ENCODE results near the gene EFCAB8.
"Not testable (repeated sequence)": the region's sequence is repeated elsewhere in the genome, so short reads cannot be mapped to it uniquely, and the experiment has no call there.

Gene EFCAB8

DNA sequence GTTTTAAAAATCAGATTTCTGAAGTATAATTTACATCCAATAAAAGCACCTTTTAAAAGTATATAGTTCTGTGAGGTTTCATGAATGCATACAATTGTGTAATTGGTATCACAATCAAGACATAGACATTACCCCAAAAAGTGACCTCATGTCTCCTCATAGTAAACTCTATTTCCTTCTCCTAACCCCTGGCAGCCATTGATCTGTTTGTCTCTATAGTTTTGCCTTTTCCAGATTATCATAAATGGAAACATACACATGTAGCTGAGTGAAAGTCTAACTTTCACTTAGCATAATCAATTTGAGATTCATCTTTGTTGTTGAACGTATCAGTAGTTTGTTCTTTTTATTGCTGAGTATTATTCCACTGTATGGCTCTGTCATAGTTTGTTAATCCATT lies 87.9 kb downstream of the EFCAB8 start:
- H2BK120ac ChIP-seq (ENCODE audit: insufficient read depth, low read length, poor library complexity) = no peak overlapping the region
- H3K79me1 ChIP-seq (ENCODE audit: low read length) = no peaks in the 10 kb centered on the region
- H4K91ac ChIP-seq (ENCODE audit: low read depth, low read length) = no peak overlapping the region
- no peaks in the 10 kb centered on the region for H3K79me2 ChIP-seq (ENCODE audit: control insufficient read depth, insufficient read depth, low read length, poor library complexity)
- WGBS (ENCODE audit: extremely low coverage, insufficient coverage, insufficient read length) = no CpG with 5 or more reads among the region's 1 CpG
- H3K9me3 ChIP-seq (ENCODE audit: insufficient read depth, low read depth, low read length) = no peaks in the 10 kb centered on the region
- no peak overlapping the region for H3K4ac ChIP-seq (ENCODE audit: low read depth, low read length)
- DNase-seq = no peak
- no peak overlapping the region for H3K4me2 ChIP-seq (ENCODE audit: low read length)
- H3K9ac ChIP-seq (ENCODE audit: low read length) = no peak overlapping the region
- no peak overlapping the region for H3K18ac ChIP-seq (ENCODE audit: low read length)
- H4K12ac ChIP-seq (ENCODE audit: low read depth, low read length) = no peak overlapping the region
- no peaks in the 10 kb centered on the region for H3K27me3 ChIP-seq (ENCODE audit: insufficient read depth, low read length)
- H2AK5ac ChIP-seq (ENCODE audit: low read length) = no peak overlapping the region
- H3K23ac ChIP-seq (ENCODE audit: low read length) = no peak overlapping the region
- H3K4me1 ChIP-seq (ENCODE audit: control insufficient read depth in 1 of 2, insufficient read depth in 2 of 2, low read length in 2 of 2) = peaks cover 3% of the 10 kb centered on the region in 2 experiments
- H4K8ac ChIP-seq (ENCODE audit: low read depth, low read length) = no peak overlapping the region
- no peak overlapping the region for H2AFZ ChIP-seq (ENCODE audit: insufficient read depth, low read length, poor library complexity)
- H3K36me3 ChIP-seq (ENCODE audit: control insufficient read depth in 1 of 2, insufficient read depth in 2 of 2, low read length in 2 of 2) = no peaks in the 10 kb centered on the region
- no peak overlapping the region for H2BK12ac ChIP-seq (ENCODE audit: low read length)
- no peak overlapping the region for H2BK5ac ChIP-seq (ENCODE audit: low read depth, low read length, poor library complexity)
- H3K14ac ChIP-seq (ENCODE audit: low read length) = no peak overlapping the region
- H3K4me3 ChIP-seq (ENCODE audit: low read depth, low read length) = no peak overlapping the region
- H3K27ac ChIP-seq (ENCODE audit: low read depth, low read length) = no peak overlapping the region

DNA sequence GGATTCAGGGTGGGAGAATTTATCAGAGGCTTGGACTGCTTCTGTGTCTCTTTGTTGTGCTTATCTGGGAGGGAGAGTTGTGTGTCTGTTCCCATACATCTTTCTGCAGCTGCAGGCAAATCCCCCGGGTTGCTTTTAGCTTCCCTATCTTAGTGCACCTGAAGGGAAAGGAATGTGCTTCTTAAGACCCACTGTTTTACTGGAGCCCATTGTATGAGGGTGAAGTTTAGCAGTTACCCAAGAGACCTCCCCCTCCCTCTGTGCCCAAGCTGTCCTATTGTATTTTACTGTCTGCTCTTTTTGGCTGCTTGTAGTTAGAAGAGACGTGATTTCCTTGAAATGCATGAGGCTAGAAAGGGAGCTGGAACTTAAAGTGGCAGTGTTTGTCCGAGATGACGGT lies 91.8 kb downstream of the EFCAB8 start:
- H3K4ac ChIP-seq (ENCODE audit: low read depth, low read length); H2BK5ac ChIP-seq (ENCODE audit: low read depth, low read length, poor library complexity); H4K8ac ChIP-seq (ENCODE audit: low read depth, low read length); H2BK120ac ChIP-seq (ENCODE audit: insufficient read depth, low read length, poor library complexity); H3K36me3 ChIP-seq (ENCODE audit: control insufficient read depth in 1 of 2, insufficient read depth in 2 of 2, low read length in 2 of 2); H3K4me2 ChIP-seq (ENCODE audit: low read length); H2AK5ac ChIP-seq (ENCODE audit: low read length); H3K27me3 ChIP-seq (ENCODE audit: insufficient read depth, low read length); DNase-seq; H2AFZ ChIP-seq (ENCODE audit: insufficient read depth, low read length, poor library complexity); H3K9ac ChIP-seq (ENCODE audit: low read length); H2BK12ac ChIP-seq (ENCODE audit: low read length); H3K23ac ChIP-seq (ENCODE audit: low read length); H3K18ac ChIP-seq (ENCODE audit: low read length); H3K4me3 ChIP-seq (ENCODE audit: low read depth, low read length); H4K12ac ChIP-seq (ENCODE audit: low read depth, low read length); H3K27ac ChIP-seq (ENCODE audit: low read depth, low read length); H3K9me3 ChIP-seq (ENCODE audit: insufficient read depth, low read depth, low read length); H3K79me2 ChIP-seq (ENCODE audit: control insufficient read depth, insufficient read depth, low read length, poor library complexity); H3K14ac ChIP-seq (ENCODE audit: low read length); H3K79me1 ChIP-seq (ENCODE audit: low read length); H4K91ac ChIP-seq (ENCODE audit: low read depth, low read length); H3K4me1 ChIP-seq (ENCODE audit: control insufficient read depth in 1 of 2, insufficient read depth in 2 of 2, low read length in 2 of 2): not testable (repeated sequence)
- WGBS (ENCODE audit: extremely low coverage, insufficient coverage, insufficient read length) = no CpG with 5 or more reads among the region's 4 CpGs

DNA sequence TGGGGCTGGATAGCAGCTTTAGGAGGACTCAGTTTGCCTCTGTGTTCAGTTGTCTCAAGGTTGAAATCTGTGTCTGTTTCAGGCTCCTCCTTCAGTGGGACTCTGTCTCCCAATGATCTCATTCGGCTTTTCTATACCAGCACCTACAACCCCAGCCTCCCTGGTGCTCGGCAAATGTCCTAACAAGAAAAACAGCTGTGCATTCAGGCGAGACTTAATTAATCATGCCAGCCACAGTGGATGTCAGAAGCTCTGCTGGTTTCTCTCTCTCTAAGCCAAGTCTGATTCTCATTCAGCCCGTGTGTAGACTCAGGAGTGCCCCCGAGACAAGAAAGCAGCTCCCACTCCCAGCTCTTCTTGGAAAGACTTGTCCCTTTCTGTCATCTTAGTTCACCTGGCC lies 98.7 kb downstream of the EFCAB8 start:
- H3K23ac ChIP-seq (ENCODE audit: low read length) = no peak overlapping the region
- DNase-seq = no peak
- H3K79me2 ChIP-seq (ENCODE audit: control insufficient read depth, insufficient read depth, low read length, poor library complexity) = no peaks in the 10 kb centered on the region
- no peak overlapping the region for H3K4me3 ChIP-seq (ENCODE audit: low read depth, low read length)
- no peak overlapping the region for H2BK12ac ChIP-seq (ENCODE audit: low read length)
- H3K79me1 ChIP-seq (ENCODE audit: low read length) = no peaks in the 10 kb centered on the region
- H3K27ac ChIP-seq (ENCODE audit: low read depth, low read length) = no peak overlapping the region
- H4K12ac ChIP-seq (ENCODE audit: low read depth, low read length) = no peak overlapping the region
- H3K14ac ChIP-seq (ENCODE audit: low read length) = no peak overlapping the region
- H4K91ac ChIP-seq (ENCODE audit: low read depth, low read length) = no peak overlapping the region
- H2AK5ac ChIP-seq (ENCODE audit: low read length) = no peak overlapping the region
- H3K9ac ChIP-seq (ENCODE audit: low read length) = no peak overlapping the region
- no CpG with 5 or more reads among the region's 5 CpGs for WGBS (ENCODE audit: extremely low coverage, insufficient coverage, insufficient read length)
- no peak overlapping the region for H2BK120ac ChIP-seq (ENCODE audit: insufficient read depth, low read length, poor library complexity)
- no peak overlapping the region for H3K4ac ChIP-seq (ENCODE audit: low read depth, low read length)
- no peak overlapping the region for H2BK5ac ChIP-seq (ENCODE audit: low read depth, low read length, poor library complexity)
- H2AFZ ChIP-seq (ENCODE audit: insufficient read depth, low read length, poor library complexity) = no peak overlapping the region
- no peaks in the 10 kb centered on the region for H3K4me1 ChIP-seq (ENCODE audit: control insufficient read depth in 1 of 2, insufficient read depth in 2 of 2, low read length in 2 of 2)
- no peaks in the 10 kb centered on the region for H3K27me3 ChIP-seq (ENCODE audit: insufficient read depth, low read length)
- H3K36me3 ChIP-seq (ENCODE audit: control insufficient read depth in 1 of 2, insufficient read depth in 2 of 2, low read length in 2 of 2) = no peaks in the 10 kb centered on the region
- H3K4me2 ChIP-seq (ENCODE audit: low read length) = no peak overlapping the region
- H4K8ac ChIP-seq (ENCODE audit: low read depth, low read length) = no peak overlapping the region
- H3K9me3 ChIP-seq (ENCODE audit: insufficient read depth, low read depth, low read length) = peaks cover 4% of the 10 kb centered on the region
- no peak overlapping the region for H3K18ac ChIP-seq (ENCODE audit: low read length)

DNA sequence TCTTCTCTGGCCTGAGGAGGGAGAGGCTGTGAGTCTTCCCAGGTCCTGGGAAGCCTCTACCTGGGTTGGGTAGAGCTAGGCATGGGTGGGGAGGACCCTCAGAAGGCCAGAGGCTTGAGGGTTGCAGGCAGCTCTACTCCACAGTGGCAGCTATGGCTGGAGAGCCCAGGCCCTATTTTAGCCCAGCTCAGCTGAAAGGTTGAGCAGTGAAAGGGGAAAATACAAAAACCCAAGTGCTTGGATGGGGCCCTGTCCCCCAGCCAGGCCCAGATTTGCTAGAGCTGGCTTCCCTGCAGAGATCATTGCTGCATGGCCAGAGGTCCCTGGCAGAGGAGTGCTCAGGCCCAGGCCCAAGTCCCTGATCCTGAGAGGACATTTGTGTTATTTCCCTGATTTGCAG lies 99.9 kb downstream of the EFCAB8 start:
- Histone ChIP-seq H3K4ac (ENCODE audit: low read depth, low read length) (no peak overlapping the region), H4K8ac (ENCODE audit: low read depth, low read length) (no peak overlapping the region), H4K91ac (ENCODE audit: low read depth, low read length) (no peak overlapping the region), H4K12ac (ENCODE audit: low read depth, low read length) (no peak overlapping the region), H2BK5ac (ENCODE audit: low read depth, low read length, poor library complexity) (no peak overlapping the region), H2BK120ac (ENCODE audit: insufficient read depth, low read length, poor library complexity) (no peak overlapping the region), H3K9ac (ENCODE audit: low read length) (no peak overlapping the region), H3K79me1 (ENCODE audit: low read length) (no peaks in the 10 kb centered on the region), H2AFZ (ENCODE audit: insufficient read depth, low read length, poor library complexity) (no peak overlapping the region), H3K14ac (ENCODE audit: low read length) (no peak overlapping the region), H3K79me2 (ENCODE audit: control insufficient read depth, insufficient read depth, low read length, poor library complexity) (no peaks in the 10 kb centered on the region), H3K18ac (ENCODE audit: low read length) (no peak overlapping the region), H3K4me2 (ENCODE audit: low read length) (no peak overlapping the region), H3K27ac (ENCODE audit: low read depth, low read length) (no peak overlapping the region), H3K4me1 (ENCODE audit: control insufficient read depth in 1 of 2, insufficient read depth in 2 of 2, low read length in 2 of 2) (no peaks in the 10 kb centered on the region), H3K36me3 (ENCODE audit: control insufficient read depth in 1 of 2, insufficient read depth in 2 of 2, low read length in 2 of 2) (no peaks in the 10 kb centered on the region), H2AK5ac (ENCODE audit: low read length) (no peak overlapping the region), H3K9me3 (ENCODE audit: insufficient read depth, low read depth, low read length) (peaks cover 4% of the 10 kb centered on the region), H3K27me3 (ENCODE audit: insufficient read depth, low read length) (no peaks in the 10 kb centered on the region), H2BK12ac (ENCODE audit: low read length) (no peak overlapping the region), H3K23ac (ENCODE audit: low read length) (no peak overlapping the region), H3K4me3 (ENCODE audit: low read depth, low read length) (no peak overlapping the region)
- DNase-seq = no peak
